ENCODE results near the gene KCNK7.
A peak's percentile ranks its signal among the peaks of the same experiment; 100 is the strongest.

The KCNK7 gene

GRCh38 chr11:65595131-65595530 is 469 bp downstream of the KCNK7 start:
- Histone ChIP-seq H3K4me2 (ENCODE audit: insufficient read depth, low read length) (no peak overlapping the region), H3K27me3 (ENCODE audit: insufficient read depth, low read length, poor library complexity) (no peaks in the 10 kb centered on the region), H3K79me2 (ENCODE audit: insufficient read depth, low read length) (no peaks in the 10 kb centered on the region), H2AFZ (ENCODE audit: low read depth, low read length) (no peak overlapping the region), H3K9me3 (ENCODE audit: insufficient read depth, low read length, severe bottlenecking) (no peaks in the 10 kb centered on the region), H4K20me1 (ENCODE audit: insufficient read depth, low read length) (no peaks in the 10 kb centered on the region; the same call in 1 of the 2 replicates), H3K9ac (ENCODE audit: low read depth, low read length) (no peak overlapping the region), H3K4me3 (ENCODE audit: low read depth in 1 of 2, low read length in 2 of 2) (no peak overlapping the region), H3K4me1 (ENCODE audit: insufficient read depth, low read length) (no peaks in the 10 kb centered on the region), H3K36me3 (ENCODE audit: insufficient read depth, low read length) (peaks cover 46% of the 10 kb centered on the region), H3K27ac (ENCODE audit: low read length) (no peak overlapping the region)
- TF ChIP-seq CTCF (IDR thresholded peaks at IDR 0.05; ENCODE audit: borderline replicate concordance, extremely low read depth, low read length, poor library complexity, severe bottlenecking), result no peak
- no peak for TF ChIP-seq EZH2 (IDR thresholded peaks at IDR 0.05; ENCODE audit: borderline replicate concordance, low read depth, low read length, severe bottlenecking)
- ATAC-seq (ENCODE audit: insufficient read depth, low read depth) (peak; percentile 5; the same call in 1 of the 3 replicates), DNase-seq (no peak)

DNA sequence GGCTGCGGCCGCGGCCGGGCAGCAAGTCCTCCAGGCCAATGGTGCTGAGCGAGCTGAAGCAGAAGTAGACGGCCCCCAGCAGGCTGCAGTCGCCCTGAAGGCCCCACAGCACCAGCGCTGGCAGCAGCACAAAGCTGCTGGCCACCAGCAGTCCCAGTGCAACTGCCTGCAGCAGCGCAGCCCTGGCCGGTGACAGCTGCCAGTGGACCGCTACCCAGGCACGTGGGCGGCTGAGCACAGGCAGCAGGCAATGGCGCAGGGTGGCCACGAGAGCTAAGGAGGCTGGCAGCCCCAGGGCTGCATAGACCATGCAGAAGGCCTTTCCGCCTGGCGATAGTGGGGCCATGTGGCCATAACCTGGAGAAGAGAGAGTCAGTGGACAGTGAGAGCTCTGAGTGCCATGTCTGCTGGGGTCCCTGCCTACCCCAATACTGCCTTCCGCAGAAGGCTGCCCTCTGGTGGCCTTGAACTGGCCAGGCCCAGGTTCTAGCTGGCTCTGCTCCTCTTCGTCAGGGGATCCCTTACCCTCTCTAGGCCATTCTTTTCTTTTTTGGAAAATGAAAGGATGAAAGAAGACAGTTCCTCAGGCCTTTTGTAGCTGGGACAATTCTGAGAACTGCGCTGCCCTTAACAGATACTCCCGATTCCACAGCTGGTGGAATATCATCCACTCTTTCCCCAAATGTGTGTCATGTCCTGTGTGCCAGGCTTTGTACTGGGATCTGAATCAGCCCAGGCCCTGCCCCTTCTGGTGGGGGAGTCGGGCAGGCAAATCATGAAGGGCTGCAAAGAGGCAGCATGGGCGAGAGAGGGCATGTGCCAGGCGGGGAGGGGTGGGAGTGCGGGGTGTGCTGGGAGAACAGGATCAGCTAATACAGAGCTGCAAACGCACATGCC is 1.8 kb downstream of the KCNK7 start:
- Histone ChIP-seq H3K79me2 (ENCODE audit: insufficient read depth, low read length) (no peaks in the 10 kb centered on the region), H3K36me3 (ENCODE audit: insufficient read depth, low read length) (peaks cover 48% of the 10 kb centered on the region), H3K9me3 (ENCODE audit: insufficient read depth, low read length, severe bottlenecking) (no peaks in the 10 kb centered on the region), H3K4me1 (ENCODE audit: insufficient read depth, low read length) (no peaks in the 10 kb centered on the region), H3K4me3 (ENCODE audit: low read depth in 1 of 2, low read length in 2 of 2) (no peak overlapping the region), H3K27ac (ENCODE audit: low read length) (no peak overlapping the region), H3K4me2 (ENCODE audit: insufficient read depth, low read length) (no peak overlapping the region), H3K9ac (ENCODE audit: low read depth, low read length) (no peak overlapping the region), H2AFZ (ENCODE audit: low read depth, low read length) (no peak overlapping the region), H4K20me1 (ENCODE audit: insufficient read depth, low read length) (no peaks in the 10 kb centered on the region; the same call in 1 of the 2 replicates), H3K27me3 (ENCODE audit: insufficient read depth, low read length, poor library complexity) (no peaks in the 10 kb centered on the region)
- DNase-seq (peak; percentile 59), ATAC-seq (ENCODE audit: insufficient read depth, low read depth) (peak; percentile 77)
- TF ChIP-seq EZH2 (IDR thresholded peaks at IDR 0.05; ENCODE audit: borderline replicate concordance, low read depth, low read length, severe bottlenecking) (no peak), CTCF (IDR thresholded peaks at IDR 0.05; ENCODE audit: borderline replicate concordance, extremely low read depth, low read length, poor library complexity, severe bottlenecking) (peak; percentile 81)

GRCh38 chr11:65592858-65593517 is 2.6 kb downstream of the KCNK7 start:
- Histone ChIP-seq H3K9ac (ENCODE audit: low read depth, low read length) (no peak overlapping the region), H3K4me3 (ENCODE audit: low read depth in 1 of 2, low read length in 2 of 2) (no peak overlapping the region), H4K20me1 (ENCODE audit: insufficient read depth, low read length) (no peaks in the 10 kb centered on the region; the same call in none of the 2 replicates), H3K9me3 (ENCODE audit: insufficient read depth, low read length, severe bottlenecking) (no peaks in the 10 kb centered on the region), H3K36me3 (ENCODE audit: insufficient read depth, low read length) (peaks cover 40% of the 10 kb centered on the region), H3K27ac (ENCODE audit: low read length) (no peak overlapping the region), H3K4me2 (ENCODE audit: insufficient read depth, low read length) (no peak overlapping the region), H3K79me2 (ENCODE audit: insufficient read depth, low read length) (no peaks in the 10 kb centered on the region), H3K4me1 (ENCODE audit: insufficient read depth, low read length) (no peaks in the 10 kb centered on the region), H3K27me3 (ENCODE audit: insufficient read depth, low read length, poor library complexity) (no peaks in the 10 kb centered on the region), H2AFZ (ENCODE audit: low read depth, low read length) (no peak overlapping the region)
- ATAC-seq (ENCODE audit: insufficient read depth, low read depth) (no peak), DNase-seq (no peak)
- TF ChIP-seq CTCF (IDR thresholded peaks at IDR 0.05; ENCODE audit: borderline replicate concordance, extremely low read depth, low read length, poor library complexity, severe bottlenecking) (no peak), EZH2 (IDR thresholded peaks at IDR 0.05; ENCODE audit: borderline replicate concordance, low read depth, low read length, severe bottlenecking) (no peak)
